Stimulated activated CD8-positive, alpha-beta memory T cell treated with anti-CD3 and anti-CD28 coated beads, Interleukin-12 subunit alpha, Interleukin-12 subunit beta, amount 100 ng/mL, for 4 hours (primary cell): ENCODE measurements around the gene TOP2A.
A peak's percentile ranks its signal among the peaks of the same experiment; 100 is the strongest.

Source experiments
- DNase-seq: peaks from one replicate; pipeline ENCODE4 v3.0.0-alpha.2; 2020; ENCODE audit warnings: low read depth

Gene TOP2A

GRCh38 chr17:40345161-40345993, 72.3 kb downstream of the TOP2A start:
- no peak for DNase-seq

GRCh38 chr17:40344421-40345160, 73.1 kb downstream of the TOP2A start:
- no peak for DNase-seq

GRCh38 chr17:40343219-40344119, 74.2 kb downstream of the TOP2A start:
- DNase-seq = no peak

GRCh38 chr17:40342504-40343218, 75.0 kb downstream of the TOP2A start:
- DNase-seq = no peak

- DNase-seq = no peak
Measured at GRCh38 chr17:40341808-40342503, 75.7 kb downstream of the TOP2A start.

GRCh38 chr17:40340880-40341807, 76.6 kb downstream of the TOP2A start:
- DNase-seq = peak; percentile 78

GRCh38 chr17:40340327-40340726, 77.4 kb downstream of the TOP2A start:
- DNase-seq = no peak

- no peak for DNase-seq
Measured at GRCh38 chr17:40338941-40339649, 78.6 kb downstream of the TOP2A start.
